A204.1 (cell line): Measurements from ENCODE around the gene RNASE13.

Experiments
- FAIRE-seq: peaks from 2 replicates; lab custom pipeline; 2012; peaks lifted over from hg19 to GRCh38; lab: Jason Lieb, UNC

The RNASE13 gene

GRCh38 chr14:21063479-21063878, 28.9 kb upstream of the RNASE13 start:
- FAIRE-seq, result no peak

- no peak for FAIRE-seq
Observed at GRCh38 chr14:21061347-21061668, 26.7 kb upstream of the RNASE13 start.

- FAIRE-seq, result no peak
Observed at GRCh38 chr14:21060614-21061346, 26.2 kb upstream of the RNASE13 start.

- FAIRE-seq, result no peak
Observed at GRCh38 chr14:21059842-21060613, 25.4 kb upstream of the RNASE13 start.

- FAIRE-seq, result no peak
Observed at GRCh38 chr14:21058903-21059302, 24.3 kb upstream of the RNASE13 start.

GRCh38 chr14:21057803-21058675, 23.4 kb upstream of the RNASE13 start, which contains the start of gene RNASE8:
RNASE8 (plus strand) TSS chr14:21057822; CDS start chr14:21057893, 71 bp downstream.
- no peak for FAIRE-seq

GRCh38 chr14:21056520-21057163, 22.0 kb upstream of the RNASE13 start:
- FAIRE-seq, result no peak

GRCh38 chr14:21055432-21056117, 21.0 kb upstream of the RNASE13 start:
- FAIRE-seq, result no peak

GRCh38 chr14:21054768-21055145, 20.1 kb upstream of the RNASE13 start:
- no peak for FAIRE-seq

GRCh38 chr14:21054123-21054767, 19.6 kb upstream of the RNASE13 start:
- no peak for FAIRE-seq

GRCh38 chr14:21053184-21054122, 18.8 kb upstream of the RNASE13 start:
- no peak for FAIRE-seq

- FAIRE-seq, result no peak
Observed at GRCh38 chr14:21050597-21050996, 16.0 kb upstream of the RNASE13 start.

- FAIRE-seq, result no peak
Observed at GRCh38 chr14:21049271-21049673, 14.7 kb upstream of the RNASE13 start.

GRCh38 chr14:21048638-21049037, 14.0 kb upstream of the RNASE13 start:
- FAIRE-seq, result no peak

- FAIRE-seq, result no peak
Observed at GRCh38 chr14:21047378-21047781, 12.8 kb upstream of the RNASE13 start.

- no peak for FAIRE-seq
Observed at GRCh38 chr14:21043974-21044618, 9.5 kb upstream of the RNASE13 start.

GRCh38 chr14:21043387-21043973, 8.9 kb upstream of the RNASE13 start:
- FAIRE-seq, result no peak

GRCh38 chr14:21042918-21043317, 8.3 kb upstream of the RNASE13 start:
- no peak for FAIRE-seq
